Activated T-cell treated with anti-CD3 and anti-CD28 coated beads, Interleukin-2, amount 50 U/mL, for 4 hours (primary cell): ENCODE measurements around the gene CADM4. TPM values are rescaled to one million over a fixed set of nuclear protein-coding genes. Genes with fewer than 3 reads are reported as not detected.
"Not testable (repeated sequence)": the region's sequence is repeated elsewhere in the genome, so short reads cannot be mapped to it uniquely, and the experiment has no call there.

Experiments
- ATAC-seq, 2 donors: fragments of 200-7000 bp; cut with Tn5 transposase; one replicate each; pipeline ENCODE4 v1.10.0; 2021
- DNase-seq: peaks from one replicate; pipeline ENCODE4 v3.0.0-alpha.2; 2020
- H3K27me3 Mint-ChIP-seq: one replicate; pipeline ENCODE4 v1.8.0; 2021; ENCODE audit warnings: low read depth, mixed read lengths
- H3K36me3 Mint-ChIP-seq: one replicate; pipeline ENCODE4 v1.8.0; 2022; ENCODE audit warnings: mixed read lengths; ENCODE audit not compliant: insufficient read depth
- H3K4me1 Mint-ChIP-seq: one replicate; pipeline ENCODE4 v1.8.0; 2021; ENCODE audit warnings: low read depth, mixed read lengths
- H3K4me3 Mint-ChIP-seq: one replicate; pipeline ENCODE4 v1.8.0; 2021; ENCODE audit warnings: mild to moderate bottlenecking, moderate library complexity, mixed read lengths
- H3K9me3 Mint-ChIP-seq: one replicate; pipeline ENCODE4 v1.8.0; 2021; ENCODE audit warnings: mixed read lengths
- total RNA-seq, 3 donors: library from RNA; stranded (reverse); gene quantifications; one replicate each; pipeline ENCODE4 v1.2.1, GENCODE V29; 2021

Gene CADM4
- total RNA-seq, 3 donors from 2014 or later: 0.40 to 0.63 (median 0.42) TPM

DNA sequence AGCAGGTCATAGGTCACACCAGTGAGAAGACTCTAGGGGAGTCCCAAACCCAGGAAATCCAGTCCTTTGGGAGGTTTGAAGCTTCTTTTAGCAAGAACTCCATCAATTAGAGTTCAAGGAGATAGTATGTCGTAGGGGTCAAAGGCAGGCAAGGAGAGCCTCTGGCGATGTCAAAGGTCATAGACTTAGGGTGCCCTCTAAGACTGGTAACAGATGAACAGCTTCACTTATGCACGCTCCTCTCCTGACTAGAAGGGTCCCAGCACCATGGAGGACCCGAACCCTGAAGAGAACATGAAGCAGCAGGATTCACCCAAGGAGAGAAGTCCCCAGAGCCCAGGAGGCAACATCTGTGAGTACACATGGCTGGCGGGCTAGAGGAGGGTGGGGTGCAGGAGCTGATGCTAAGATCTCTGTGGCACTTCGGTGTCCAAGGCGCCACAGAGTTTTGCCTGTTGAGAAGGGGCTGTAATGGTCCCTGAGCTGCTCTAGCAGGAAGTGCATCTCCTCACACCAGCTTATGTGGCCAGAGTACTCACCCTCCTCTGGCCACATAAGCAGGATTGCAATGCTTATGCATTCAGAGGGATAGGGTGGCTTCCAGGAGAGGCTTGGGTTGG, 42.7 kb downstream of the CADM4 start:
- ATAC-seq (no peak), DNase-seq (no peak)
- peaks cover 15% of the 10 kb centered on the region for H3K36me3 Mint-ChIP-seq
- H3K27me3 Mint-ChIP-seq: no peaks in the 10 kb centered on the region
- peak overlapping the region; percentile 99 for H3K4me3 Mint-ChIP-seq
- H3K4me1 Mint-ChIP-seq: peaks cover 34% of the 10 kb centered on the region
- H3K9me3 Mint-ChIP-seq: no peaks in the 10 kb centered on the region

DNA sequence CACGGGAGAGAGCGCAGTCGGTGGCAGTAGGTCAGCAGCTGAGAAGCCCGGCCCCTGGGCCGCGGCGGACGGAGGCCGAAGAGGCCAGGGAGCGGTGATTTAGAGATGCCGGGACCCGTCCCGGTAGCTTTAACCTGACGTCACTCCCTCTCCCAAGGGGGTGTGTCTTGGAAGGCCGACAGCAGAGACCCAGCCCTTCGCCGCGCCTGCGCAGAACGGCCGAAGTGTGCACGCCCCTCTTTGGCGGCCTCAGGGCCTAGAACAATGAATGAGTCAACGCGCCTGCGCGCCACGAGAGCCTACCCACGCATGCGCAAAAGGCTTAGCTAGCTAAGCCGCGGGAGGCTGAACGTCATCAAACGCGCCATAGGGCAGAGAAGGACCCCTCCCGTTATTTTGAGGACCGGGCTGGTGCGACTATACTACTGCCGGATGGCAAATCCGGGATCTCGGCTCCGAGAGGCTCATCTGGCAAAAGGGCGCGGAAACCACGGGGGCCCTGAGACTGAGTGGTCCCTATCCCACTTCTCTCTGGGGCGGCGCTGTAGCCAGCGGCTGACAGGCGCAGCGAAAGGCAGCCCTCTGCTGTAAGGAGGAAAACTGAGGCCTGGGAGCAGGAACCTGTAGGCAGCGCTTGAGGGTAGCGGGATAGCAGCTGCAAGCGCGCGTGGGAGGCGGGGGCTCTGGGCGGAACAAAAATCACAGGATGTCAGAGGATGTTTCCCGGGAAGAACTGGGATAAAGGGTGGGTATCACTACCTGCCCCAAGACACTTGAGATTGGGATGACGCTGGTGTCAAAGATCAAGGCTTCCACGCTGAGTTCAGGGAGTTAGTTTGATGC, 43.4 kb downstream of the CADM4 start, which contains the start of the genes IRGQ and ZNF576:
Gene IRGQ (minus strand): TSS at position 136 of the 843 bp plus-strand sequence. CDS start 796 bp downstream, outside the sequence.
Gene ZNF576 (plus strand): TSS at position 597 of the 843 bp plus-strand sequence. CDS start 514 bp downstream, outside the sequence.
- Mint-ChIP-seq H3K9me3 (no peaks in the 10 kb centered on the region), H3K36me3 (peaks cover 12% of the 10 kb centered on the region), H3K27me3 (no peaks in the 10 kb centered on the region), H3K4me3 (peak within 1 kb of the TSS; percentile 99), H3K4me1 (peaks cover 34% of the 10 kb centered on the region)
- peak; percentile 100 for DNase-seq
- ATAC-seq: peak; percentile 84

GRCh38 chr19:43595605-43595998, 44.0 kb downstream of the CADM4 start:
- no peaks in the 10 kb centered on the region for H3K27me3 Mint-ChIP-seq
- H3K36me3 Mint-ChIP-seq: peaks cover 16% of the 10 kb centered on the region
- no peaks in the 10 kb centered on the region for H3K9me3 Mint-ChIP-seq
- H3K4me1 Mint-ChIP-seq: peaks cover 34% of the 10 kb centered on the region
- peak overlapping the region; percentile 99 for H3K4me3 Mint-ChIP-seq
- DNase-seq (no peak), ATAC-seq (peak; percentile 18 to 19)

DNA sequence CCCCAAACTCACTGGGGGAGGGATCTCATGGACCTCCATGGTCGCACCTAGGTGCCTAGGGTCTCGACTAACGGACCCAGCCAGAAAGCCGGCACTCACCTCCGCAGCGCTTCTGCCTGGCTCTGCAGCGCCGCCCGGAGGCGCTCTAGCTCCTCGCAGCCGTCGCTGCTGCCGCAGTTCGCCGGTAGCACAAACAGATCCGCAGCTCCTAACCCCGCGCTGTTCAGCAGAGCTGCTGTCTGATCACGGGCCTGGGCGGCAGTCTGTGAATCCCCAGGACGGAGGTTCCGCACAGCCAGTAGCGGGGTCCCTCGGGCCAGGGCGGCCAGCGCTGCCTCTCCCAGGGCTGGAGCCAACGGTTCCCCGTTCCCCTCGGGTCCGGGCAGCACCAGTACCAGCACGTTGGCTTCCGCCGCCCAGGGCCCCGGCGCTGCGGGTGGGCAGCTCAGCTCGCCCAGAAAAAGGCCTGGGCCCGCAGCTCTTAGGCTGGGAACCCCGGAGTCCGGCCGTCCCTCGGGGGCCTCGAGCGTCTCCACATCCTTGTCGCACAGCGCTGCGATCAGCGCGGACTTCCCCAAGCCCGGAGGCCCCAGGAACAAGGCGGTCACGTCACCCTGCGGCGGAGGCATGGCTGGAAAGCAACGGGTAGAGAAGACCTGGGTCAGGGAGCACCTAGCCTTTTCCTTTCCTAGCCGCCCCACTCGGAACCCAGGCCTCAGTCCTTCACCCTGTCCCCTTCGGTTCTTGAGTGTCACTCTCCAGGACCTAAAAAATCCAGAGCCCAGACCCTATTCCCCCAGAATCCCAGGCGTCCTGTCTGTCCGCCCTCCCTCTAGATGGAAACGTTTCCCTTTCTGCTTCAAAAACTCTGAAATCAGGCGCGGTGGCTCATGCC, 44.7 kb downstream of the CADM4 start:
- Mint-ChIP-seq H3K36me3 (peaks cover 18% of the 10 kb centered on the region), H3K4me1 (peaks cover 38% of the 10 kb centered on the region), H3K4me3 (peak overlapping the region; percentile 99), H3K9me3 (no peaks in the 10 kb centered on the region), H3K27me3 (no peaks in the 10 kb centered on the region)
- ATAC-seq: peak; percentile 61 to 65
- peak; percentile 63 for DNase-seq

GRCh38 chr19:43594081-43594697, 45.5 kb downstream of the CADM4 start:
- peaks cover 43% of the 10 kb centered on the region for H3K4me1 Mint-ChIP-seq
- H3K36me3 Mint-ChIP-seq: peaks cover 21% of the 10 kb centered on the region
- no peaks in the 10 kb centered on the region for H3K27me3 Mint-ChIP-seq
- H3K4me3 Mint-ChIP-seq: peak overlapping the region; percentile 99
- no peak for ATAC-seq
- no peaks in the 10 kb centered on the region for H3K9me3 Mint-ChIP-seq
- DNase-seq: no peak

- no peak for ATAC-seq
- H3K4me3 Mint-ChIP-seq: no peak overlapping the region
Measured at GRCh38 chr19:43592800-43593350, 46.8 kb downstream of the CADM4 start.

GRCh38 chr19:43591904-43592772, 47.5 kb downstream of the CADM4 start:
- H3K36me3 Mint-ChIP-seq: peaks cover 21% of the 10 kb centered on the region
- peaks cover 24% of the 10 kb centered on the region for H3K4me1 Mint-ChIP-seq
- no peak overlapping the region for H3K4me3 Mint-ChIP-seq

More at GRCh38 chr19:43592800-43593350, 46.8 kb downstream of the CADM4 start:
- DNase-seq: no peak
- Mint-ChIP-seq H3K36me3 (peaks cover 21% of the 10 kb centered on the region), H3K9me3 (no peaks in the 10 kb centered on the region), H3K27me3 (no peaks in the 10 kb centered on the region), H3K4me1 (peaks cover 32% of the 10 kb centered on the region)

GRCh38 chr19:43589678-43590077, 50.0 kb downstream of the CADM4 start:
- no peak for ATAC-seq
- H3K4me3 Mint-ChIP-seq: no peak overlapping the region
- no peak for DNase-seq

More at GRCh38 chr19:43591904-43592772, 47.5 kb downstream of the CADM4 start:
- ATAC-seq (no peak), DNase-seq (no peak)
- H3K27me3 Mint-ChIP-seq: no peaks in the 10 kb centered on the region
- no peaks in the 10 kb centered on the region for H3K9me3 Mint-ChIP-seq

GRCh38 chr19:43589277-43589676, 50.4 kb downstream of the CADM4 start:
- Mint-ChIP-seq H3K4me3 (no peak overlapping the region), H3K36me3 (peaks cover 28% of the 10 kb centered on the region), H3K4me1 (peaks cover 18% of the 10 kb centered on the region), H3K27me3 (no peaks in the 10 kb centered on the region), H3K9me3 (no peaks in the 10 kb centered on the region)
- ATAC-seq (no peak), DNase-seq (no peak)

More at GRCh38 chr19:43589678-43590077, 50.0 kb downstream of the CADM4 start:
- Mint-ChIP-seq H3K27me3 (no peaks in the 10 kb centered on the region), H3K4me1 (peaks cover 17% of the 10 kb centered on the region), H3K9me3 (no peaks in the 10 kb centered on the region), H3K36me3 (peaks cover 28% of the 10 kb centered on the region)

DNA sequence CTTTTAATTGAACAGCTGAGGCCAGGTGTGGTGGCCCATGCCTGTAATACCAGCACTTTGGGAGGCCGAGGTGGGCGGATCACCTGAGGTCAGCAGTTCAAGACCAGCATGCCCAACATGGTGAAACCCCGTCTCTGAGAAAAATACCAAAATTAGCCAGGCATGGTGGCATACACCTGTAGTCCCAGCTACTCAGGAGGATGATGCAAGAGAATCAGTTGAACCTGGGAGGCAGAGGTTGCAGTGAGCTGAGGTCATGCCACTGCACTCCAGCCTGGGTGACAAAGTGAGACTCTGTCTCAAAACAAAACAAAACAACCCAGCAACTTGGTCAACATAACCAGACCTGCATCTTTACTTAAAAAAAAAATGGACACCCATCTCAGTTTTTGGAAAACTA, 52.6 kb downstream of the CADM4 start:
- ATAC-seq, H3K9me3 Mint-ChIP-seq, DNase-seq, H3K4me3 Mint-ChIP-seq, H3K27me3 Mint-ChIP-seq: not testable (repeated sequence)
- Mint-ChIP-seq H3K36me3 (peaks cover 16% of the 10 kb centered on the region), H3K4me1 (peaks cover 15% of the 10 kb centered on the region)

- peaks cover 15% of the 10 kb centered on the region for H3K4me1 Mint-ChIP-seq
- H3K36me3 Mint-ChIP-seq: peaks cover 16% of the 10 kb centered on the region
- no peaks in the 10 kb centered on the region for H3K9me3 Mint-ChIP-seq
- DNase-seq (no peak), ATAC-seq (no peak)
- no peak overlapping the region for H3K4me3 Mint-ChIP-seq
- no peaks in the 10 kb centered on the region for H3K27me3 Mint-ChIP-seq
Measured at GRCh38 chr19:43586346-43586745, 53.3 kb downstream of the CADM4 start.

GRCh38 chr19:43584484-43584883, 55.2 kb downstream of the CADM4 start:
- no peak for ATAC-seq
- no peak for DNase-seq
- Mint-ChIP-seq H3K9me3 (no peaks in the 10 kb centered on the region), H3K4me1 (peaks cover 13% of the 10 kb centered on the region), H3K4me3 (no peak overlapping the region), H3K36me3 (peaks cover 7% of the 10 kb centered on the region), H3K27me3 (no peaks in the 10 kb centered on the region)
